Cortex of kidney (tissue), 1 donor: ENCODE results near the gene KNDC1.

Source experiments
- DNase-seq: peaks from one replicate; lab custom pipeline; 2025; lab: John Stamatoyannopoulos, UW

The KNDC1 gene

DNA sequence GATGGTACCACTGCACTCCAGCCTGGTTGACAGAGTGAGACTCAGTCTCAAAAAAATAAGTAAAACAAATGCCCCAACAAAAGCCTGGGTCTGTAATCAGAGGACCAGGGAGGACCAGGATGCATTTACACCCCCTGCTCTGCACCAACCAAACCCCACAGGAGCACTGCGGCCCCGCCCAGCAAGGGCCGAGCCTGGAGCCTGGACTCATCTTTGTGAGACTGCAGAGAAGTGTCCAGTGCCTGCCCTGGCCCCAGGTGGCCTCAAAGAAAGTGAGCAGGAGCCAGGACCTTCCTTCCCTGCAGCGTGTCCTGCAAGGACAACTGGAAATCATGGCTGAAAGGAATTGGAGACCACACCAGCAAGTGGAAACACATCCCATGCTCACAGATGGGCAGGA, 31.6 kb downstream of the KNDC1 start:
- no peak for DNase-seq

DNA sequence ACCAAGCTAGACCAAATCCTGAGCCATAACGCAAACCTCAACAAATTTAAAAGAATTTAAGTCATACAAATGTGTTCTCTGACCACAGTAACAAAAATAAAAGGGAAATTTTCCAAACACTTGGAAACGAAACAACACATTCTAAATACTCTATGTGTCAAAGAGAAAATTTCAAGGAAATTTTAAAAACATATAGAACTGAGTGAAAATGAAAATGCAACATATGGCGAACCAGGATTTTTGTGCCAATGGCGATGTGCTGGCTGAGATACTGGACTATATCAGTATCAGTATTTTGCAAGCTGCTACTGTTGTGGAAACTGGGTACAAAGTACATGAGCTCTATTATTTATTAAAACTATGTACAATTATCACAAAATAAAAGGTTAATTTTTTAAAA, 34.1 kb downstream of the KNDC1 start:
- no peak for DNase-seq

DNA sequence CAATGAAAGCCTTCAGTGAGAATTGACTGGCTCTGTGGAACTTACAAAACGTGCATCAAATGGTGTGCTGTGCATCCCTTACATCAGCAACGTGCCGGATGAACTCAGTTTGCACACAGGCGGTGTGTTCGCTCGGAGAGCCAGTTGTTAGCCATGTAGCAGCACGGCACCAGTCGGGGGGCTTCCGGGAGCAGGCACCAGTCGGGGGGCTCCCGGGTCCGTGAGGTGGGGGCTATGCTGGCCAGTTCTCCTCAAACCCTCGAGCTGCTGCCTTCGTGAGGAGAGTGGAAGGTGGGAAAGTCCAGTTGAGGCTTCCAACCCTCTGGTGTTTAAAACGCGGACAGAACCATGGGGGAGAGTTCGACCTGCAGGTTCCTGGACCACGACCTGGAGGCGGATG, 35.1 kb downstream of the KNDC1 start:
- no peak for DNase-seq

DNA sequence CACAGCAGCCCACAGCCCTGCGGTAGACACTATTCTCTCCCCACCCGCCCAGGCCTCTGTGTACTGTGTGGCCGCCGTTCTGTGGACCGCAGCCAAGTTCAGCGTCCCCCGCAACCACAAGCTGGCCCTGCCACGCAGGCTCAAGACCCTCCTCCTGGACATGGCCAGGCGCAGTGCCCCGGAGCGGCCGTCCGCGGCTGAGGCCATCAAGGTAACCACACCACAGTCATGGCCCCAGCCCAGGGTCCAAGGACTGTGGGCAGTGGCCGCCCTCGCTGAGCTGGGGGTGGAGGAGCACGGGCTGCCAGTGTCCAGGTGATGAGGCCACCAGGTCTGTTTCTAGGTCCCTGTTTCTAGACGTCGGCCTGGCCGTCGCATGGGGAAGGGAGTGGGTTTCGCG, 35.6 kb downstream of the KNDC1 start:
- no peak for DNase-seq

DNA sequence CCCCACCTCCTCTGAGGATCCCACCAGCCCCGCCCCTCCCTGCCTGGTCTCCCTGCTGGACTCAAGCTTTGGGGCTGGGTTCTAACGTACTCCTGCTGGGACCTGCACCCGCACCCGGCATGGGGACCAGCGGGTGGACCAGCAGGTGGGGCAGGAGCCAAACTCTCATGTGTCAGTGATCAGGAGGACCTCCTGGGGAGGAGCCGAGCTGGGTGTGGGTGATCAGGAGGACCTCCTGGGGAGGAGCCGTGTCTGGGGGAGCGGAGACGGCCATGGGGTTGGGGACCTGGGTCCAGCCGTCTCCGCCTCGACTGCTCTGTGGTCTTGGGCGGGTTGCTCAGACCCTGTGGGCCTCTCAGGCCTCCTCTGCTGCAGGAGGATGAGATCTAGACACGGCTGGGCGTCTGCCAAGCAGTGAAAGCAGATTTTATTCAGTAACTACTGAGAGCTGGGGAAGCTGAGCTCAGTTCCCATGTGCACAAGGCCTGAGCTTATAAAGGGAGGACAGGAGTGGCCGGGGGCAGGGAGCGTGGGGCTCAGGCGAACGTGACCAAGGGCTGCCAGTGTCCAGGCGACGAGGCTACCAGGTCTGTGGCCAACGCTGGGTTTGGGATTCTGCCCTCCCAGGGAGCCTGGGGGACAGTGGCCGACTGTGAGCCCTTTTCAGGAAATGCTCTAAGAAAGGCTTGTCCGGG, 36.3 kb downstream of the KNDC1 start:
- no peak for DNase-seq

DNA sequence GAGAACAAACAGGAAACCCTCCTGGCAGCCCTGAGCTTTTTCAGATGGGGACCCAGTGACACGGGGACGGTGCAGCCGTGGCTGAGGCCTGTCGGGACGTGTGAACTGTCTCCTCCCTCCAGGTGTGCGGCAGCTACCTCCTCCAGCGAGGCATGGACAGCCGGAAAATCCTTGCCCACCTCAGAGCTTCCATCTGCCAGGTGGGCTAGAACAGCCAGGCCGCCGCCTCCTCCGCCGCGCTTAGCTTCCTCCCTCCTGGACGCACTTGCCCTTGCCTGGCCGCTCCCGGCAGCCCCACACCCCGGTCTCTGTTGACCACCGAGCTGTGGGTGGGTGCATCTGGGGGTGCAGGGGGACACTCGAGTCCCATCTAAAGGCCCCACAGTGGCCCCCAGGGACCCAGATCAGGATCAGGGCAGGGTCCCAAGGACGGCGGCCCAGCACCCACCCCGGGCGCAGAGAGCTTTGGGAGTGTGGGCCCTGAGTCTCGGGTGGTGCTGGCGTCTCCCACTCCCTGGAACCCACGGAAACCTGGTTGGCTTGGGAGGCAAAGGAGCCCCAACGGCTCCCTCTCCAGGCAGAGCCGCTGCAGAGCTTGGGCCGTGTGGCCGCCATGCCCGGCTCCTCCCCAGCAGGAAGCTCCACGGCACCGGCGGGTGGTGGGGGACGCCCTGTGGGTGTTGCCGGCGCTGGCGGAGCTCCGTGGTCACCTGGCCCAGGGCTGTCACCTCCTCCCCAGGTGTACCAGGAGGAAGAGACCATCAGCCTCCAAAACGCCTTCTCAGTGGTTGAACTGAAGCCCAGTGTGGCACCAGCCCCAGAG, 37.1 kb downstream of the KNDC1 start:
- no peak for DNase-seq

DNA sequence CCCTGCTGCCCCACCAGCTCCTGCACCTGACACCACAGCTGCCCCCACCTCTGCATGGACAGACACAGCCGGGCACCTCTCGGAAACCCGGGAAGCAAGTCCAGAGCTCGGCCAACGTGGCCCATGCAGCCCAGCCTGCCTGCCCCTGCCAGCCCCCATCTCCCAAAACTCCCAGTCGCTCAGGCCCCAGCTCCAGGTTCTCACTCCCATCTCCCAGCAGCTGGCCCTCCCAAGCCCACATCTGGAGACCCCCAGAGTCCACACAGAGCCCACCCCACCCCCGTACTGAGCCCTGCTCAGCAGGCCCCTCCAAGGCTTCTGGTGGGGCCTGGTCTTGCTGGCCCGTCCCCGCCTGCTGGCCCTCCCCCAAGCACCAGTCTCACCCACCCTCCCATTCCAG, 37.8 kb downstream of the KNDC1 start:
- no peak for DNase-seq

DNA sequence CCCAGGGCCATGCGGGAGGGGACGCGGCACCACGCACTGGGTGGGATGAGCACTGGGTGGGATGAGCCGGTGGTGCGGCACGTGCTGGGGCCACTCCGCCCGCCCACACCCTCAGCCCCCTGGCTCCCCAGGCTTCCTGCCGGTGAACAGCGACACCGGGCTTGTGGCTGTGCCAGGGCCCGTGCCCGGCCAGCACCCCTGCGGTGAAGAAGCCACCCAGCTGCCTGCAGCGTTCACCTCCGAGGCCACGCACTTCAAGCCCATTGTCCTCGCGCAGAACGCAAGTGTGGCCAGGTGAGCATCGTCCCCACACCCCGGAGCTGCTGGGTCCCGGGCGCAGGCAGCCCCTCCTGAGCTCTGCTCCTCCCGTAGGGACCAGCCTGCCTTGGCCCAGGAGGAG, 38.2 kb downstream of the KNDC1 start:
- no peak for DNase-seq

DNA sequence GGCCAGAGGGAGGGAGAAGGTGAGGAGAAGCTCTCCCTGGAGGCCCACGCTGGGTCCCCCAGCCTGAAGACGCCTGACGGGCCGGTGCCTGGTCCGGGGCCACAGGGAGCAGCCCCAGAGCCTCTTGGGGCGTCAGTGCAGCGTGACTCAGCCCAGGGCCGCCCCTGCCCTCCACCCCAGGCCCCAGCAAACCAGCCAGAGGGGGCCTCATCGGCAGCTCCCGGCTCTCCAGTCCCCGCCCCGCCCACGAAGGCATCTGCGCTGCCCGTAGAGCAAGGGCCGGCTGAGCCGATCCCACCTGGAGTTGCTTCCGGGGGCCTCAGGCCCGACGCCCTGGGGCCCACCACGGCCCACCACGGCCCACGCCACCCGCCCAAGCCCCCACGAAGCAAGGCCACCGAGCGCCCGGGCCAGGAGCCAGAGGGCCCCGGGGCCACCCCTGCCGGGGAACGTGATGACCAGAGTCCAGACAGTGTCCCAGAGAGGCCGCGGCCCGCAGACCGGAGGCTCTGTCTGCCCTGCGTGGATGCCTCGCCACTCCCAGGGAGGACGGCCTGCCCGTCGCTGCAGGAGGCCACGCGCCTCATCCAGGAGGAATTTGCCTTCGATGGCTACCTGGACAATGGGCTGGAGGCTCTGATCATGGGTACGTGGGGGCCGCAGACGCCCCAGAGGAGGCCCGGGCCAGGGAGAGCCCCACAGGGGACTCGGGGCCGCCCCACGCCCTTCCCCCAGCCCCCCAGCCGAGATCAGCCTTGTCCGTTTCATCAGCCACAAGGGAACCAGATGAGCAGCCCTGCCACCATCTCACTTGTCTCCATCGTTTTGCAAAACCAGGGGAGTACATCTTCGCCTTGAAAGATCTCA, 38.8 kb downstream of the KNDC1 start:
- DNase-seq, result no peak

DNA sequence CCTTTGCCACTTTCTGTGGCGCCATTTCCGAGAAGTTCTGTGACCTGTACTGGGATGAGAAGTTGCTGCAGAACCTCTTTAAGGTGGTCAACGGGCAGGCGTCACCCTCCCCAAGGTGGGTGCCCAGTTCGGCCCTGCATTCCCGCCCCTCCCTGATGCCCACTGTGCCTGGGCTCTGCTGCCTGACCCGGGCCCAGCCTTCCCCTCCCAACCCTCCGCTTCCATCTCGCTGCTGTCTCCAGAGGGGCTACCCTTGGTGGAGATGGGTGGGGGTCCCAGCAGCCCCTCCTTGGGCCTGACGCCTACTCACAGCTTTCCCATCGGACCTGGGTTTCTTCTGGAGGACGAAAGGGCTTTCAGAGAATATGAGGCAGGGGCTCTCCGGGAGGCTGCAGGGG, 39.5 kb downstream of the KNDC1 start:
- no peak for DNase-seq

DNA sequence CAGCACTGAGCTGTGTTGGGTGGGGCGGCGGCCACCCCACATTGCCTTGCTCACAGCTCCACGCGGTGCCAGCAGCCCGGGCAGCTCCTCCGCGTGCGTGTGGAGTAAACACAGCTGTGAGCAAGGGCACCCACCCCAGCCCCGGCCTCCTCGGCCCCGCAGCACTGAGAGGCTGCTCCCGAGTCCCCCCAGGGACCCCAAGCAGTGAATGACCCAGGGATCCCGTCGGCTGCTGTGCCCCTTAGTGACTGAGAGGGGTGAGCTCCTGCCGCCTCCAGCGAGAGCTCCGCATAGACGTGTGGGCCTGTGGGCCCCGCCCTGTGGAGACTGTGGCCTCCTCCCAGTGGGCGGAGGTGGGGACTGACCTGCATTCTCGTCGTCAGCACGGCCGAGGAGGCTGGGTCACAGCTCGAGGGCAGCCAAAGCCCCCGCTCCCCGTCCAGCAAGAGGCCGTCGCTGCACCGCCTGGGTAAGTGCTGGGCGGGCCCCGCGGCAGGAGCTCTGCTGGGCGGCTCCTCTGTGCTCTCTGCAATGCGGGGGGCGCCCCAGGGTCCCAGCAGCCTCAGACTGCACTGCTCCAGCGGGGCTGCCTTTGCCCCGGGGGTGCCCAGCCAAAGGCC, 40.1 kb downstream of the KNDC1 start:
- DNase-seq, result no peak

DNA sequence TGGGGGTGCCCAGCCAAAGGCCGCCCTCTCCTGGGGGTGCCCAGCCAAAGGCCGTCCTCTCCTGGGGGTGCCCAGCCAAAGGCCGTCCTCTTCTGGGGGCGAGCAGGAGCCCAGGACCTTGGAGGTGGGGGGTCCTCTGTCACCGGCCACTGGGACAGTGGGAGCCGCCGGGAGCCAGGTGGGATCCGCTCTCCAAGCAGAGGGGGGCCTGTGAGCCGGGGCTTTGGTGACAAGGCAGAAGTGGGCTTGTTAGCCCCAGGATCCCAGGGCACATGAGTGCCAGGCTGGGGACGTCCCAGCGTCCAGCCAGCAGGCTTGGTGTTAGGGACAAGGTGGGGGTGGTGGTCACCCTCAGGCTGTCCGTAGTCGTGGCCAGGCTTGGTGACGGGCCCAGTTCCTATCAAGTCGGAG, 40.6 kb downstream of the KNDC1 start:
- DNase-seq, result no peak

DNA sequence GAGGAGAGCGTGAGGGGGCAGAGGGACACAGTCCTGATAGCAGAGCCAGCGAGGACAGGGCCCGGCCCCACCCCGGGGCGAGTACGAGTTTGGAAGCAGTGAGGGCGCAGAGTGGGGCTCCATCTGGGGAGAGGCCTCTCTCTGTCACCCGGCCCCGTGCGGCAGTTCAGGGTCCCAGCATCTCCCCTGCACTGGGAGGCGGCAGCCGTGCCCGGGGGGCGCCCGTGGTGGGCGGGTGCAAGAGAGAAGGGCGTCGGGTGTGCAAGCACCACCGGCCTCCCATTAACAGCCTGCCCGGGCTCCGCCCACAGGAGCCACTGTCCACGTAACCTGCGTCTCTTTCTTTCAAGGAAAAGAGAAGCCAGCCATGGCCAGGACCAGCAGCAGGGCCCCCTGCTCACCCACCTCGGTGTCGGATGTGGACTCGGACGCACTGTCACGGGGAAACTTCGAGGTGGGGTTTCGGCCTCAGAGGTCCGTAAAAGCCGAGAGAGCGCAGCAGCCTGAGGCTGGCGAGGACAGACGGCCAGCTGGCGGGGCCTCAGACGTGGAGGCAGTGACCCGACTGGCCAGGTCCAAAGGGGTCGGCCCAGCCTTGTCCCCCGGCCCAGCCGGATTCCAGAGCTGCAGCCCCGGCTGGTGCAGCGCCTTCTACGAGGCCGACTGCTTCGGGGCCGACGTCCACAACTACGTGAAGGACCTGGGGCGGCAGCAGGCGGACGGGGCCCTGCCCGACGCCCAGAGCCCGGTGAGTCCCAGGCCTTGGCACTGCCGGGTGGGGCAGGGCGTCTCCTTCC, 41.3 kb downstream of the KNDC1 start:
- DNase-seq, result no peak

DNA sequence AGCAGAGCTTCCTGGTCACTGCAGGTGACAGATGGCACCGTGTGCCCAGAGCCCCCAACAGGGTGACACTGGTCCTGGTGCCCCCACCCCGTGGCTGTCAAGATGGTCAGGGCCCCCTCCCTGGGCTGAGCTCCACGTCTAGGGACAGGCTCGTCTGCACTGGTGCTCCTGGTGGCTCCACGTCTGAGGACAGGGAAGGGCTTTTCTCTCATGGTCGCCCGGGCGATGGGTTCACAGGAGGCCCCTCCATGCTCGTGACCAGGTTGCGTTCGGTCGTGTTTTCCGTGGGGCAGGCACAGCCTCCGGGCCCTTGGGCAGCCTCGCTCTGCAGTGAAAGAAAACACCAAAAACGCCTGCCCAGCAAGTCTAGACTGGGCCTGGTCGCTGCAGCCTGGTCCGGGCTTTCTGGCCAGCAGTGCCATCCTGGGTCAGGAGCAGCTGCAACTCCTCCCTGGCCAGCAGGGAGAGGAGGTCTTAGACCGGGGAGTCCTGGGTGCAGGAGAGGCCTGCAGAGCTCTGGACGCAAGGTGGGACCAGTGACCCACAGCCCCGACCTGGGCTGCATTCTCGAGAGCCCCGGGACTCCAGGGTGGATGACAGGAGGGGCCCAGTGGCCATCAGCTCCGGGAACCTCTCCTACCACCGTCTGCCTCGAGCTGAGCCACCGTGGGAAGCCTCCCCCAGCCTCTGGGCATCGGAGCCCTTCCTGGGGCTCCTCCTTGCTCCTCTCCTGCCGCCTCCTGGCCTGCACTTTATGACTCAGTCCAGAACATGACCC, 42.1 kb downstream of the KNDC1 start:
- no peak for DNase-seq

DNA sequence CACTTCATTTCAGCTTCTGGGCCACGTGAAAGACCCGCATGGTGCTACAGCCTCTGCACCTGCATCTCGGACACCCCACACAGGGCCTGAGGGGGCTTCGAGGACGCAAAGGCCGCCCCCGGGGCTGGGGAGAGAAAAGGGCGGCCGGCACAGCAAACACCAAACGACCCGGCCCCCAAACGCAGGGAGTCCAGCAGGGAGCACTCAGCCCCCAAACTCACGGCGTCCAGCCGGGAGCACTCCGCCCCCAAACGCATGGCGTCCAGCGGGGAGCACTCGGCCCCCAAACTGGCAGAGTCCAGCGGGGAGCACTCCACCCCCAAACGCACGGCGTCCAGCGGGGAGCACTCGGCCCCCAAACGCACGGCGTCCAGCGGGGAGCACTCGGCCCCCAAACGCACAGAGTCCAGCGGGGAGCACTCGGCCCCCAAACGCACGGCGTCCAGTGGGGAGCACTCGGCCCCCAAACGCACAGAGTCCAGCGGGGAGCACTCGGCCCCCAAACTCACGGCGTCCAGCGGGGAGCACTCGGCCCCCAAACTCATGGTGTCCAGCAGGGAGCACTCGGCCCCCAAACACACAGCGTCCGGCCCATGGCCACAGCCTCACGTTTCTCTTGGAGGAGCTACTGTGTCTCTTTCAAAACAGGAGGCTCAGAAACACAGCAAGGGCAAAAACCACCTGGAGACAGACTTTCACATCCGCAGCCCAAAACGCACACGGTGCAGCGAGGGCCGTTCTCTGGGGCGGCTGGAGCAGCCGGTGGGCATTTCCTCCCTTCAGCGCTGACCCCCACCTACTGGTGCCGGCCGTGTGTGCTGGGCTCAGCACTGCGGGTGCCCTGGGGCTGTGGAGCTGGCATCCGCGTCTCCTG, 43.0 kb downstream of the KNDC1 start:
- no peak for DNase-seq

DNA sequence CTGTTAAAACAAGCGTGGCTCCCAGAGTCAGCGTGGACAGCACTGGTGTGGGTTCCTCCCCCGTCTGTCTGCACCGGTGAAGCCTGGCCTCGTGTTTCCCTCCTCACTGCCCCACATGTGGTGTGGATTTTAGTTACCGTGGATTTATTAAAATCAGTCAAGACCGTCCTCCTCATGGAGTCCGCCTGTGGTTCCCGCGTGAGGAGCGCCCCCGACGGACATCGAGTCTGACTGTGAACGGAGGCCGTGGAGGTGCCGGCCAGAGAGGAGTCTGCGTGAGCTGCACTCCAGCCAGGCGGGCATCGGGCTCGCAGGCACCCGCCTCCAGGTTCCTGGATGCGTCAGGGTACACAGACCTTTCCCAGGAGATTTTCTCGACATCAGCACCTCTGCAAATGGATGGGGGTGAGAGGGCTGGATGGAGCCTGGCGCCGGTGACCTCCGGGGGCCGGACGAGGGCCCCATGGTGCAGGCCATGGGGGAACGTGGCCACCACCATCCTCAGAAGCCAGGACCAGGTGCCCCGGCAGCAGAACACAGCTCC, 43.7 kb downstream of the KNDC1 start:
- DNase-seq, result no peak

DNA sequence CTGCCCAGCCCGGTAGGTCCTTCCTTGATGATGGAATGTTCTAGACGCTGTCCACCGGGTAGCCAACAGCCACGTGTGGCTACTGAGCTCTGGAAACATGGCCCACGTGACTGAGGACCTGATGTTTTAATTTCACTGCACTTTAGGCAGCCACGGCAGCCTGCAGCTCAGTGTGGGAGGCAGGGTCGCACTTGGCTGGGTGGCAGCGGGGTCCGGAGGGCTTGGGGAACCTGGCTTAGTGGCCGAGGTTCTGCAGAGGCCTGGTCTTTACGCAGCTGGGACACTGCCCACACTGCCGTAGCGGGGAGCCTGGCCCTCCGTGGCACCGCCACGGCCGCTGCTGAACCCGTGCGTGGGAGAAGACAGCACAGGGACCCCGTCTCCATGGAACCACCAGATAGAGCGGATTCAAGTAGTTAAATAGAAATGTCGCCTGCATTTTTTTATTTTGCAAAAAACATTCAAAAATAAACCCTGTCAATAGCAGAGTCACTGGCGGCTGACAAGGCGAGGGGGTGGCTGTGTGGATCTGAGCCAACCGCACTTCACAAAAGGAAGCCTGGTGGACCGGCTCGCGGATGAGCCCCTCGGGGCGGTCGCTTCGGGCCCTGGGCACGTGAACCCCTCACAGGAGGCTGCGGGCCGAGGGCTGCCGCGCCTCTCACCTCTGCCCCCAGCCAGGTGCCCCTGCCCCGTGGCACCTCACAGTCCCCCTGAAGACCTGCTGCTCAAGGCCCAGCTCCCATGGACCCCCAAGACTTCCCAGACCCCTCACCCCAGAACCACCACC, 44.4 kb downstream of the KNDC1 start:
- DNase-seq, result no peak

DNA sequence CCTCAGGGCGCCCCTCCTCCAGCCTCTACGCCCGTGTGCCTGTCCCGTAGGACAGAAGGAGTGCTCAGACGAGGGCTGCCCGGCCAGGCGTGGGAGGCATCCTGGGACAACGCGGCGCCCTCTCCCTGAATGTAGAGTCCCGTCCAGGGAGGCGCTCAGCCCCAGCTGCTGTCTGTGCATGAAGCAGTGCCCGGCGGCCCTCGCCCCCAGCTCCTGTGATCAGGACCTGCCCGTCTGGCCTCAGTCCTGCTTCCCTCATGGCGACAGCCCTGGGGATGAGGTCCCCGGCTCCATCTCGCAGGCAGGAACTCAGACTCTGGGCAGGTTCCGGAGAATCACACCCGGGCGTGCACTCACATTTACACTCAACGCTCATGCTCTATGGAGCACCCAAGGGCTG, 45.1 kb downstream of the KNDC1 start:
- no peak for DNase-seq
